H1 (cell line): ENCODE measurements around the gene SLC36A2. TPM values are rescaled to one million over a fixed set of nuclear protein-coding genes. Genes with fewer than 3 reads are reported as not detected.

Source experiments
- ASH2L ChIP-seq: fragments of 200-600, 300-600 bp; sonication (generic); IDR thresholded peaks from one replicate; pipeline ENCODE4 v1.7.1; 2017; ENCODE audit warnings: low read length
- polyA plus RNA-seq, 7 experiments: library from polyadenylated mRNA; depleted of rRNA in 3 of 7; stranded (reverse) in 5 of 7; unstranded in 2 of 7; fragments of >200 nt in 5 of 7; fragments of 200-250 nt in 2 of 7; gene quantifications; 1 replicate in 5 of 7; 2 replicates in 1 of 7; 4 replicates in 1 of 7; pipeline versions ENCODE4 v1.2.1 to v1.2.3, GENCODE V29; 2011 to 2013; ENCODE audit warnings: missing spikeins in 2 of 7, mixed read lengths in 2 of 7
- total RNA-seq: library from RNA; stranded (reverse); fragmentation: NEBNext Ultra II Directional; extraction: Animal tissue kit (Norgen Biotek cat#: 25700); gene quantifications from 2 replicates; pipeline ENCODE4 v1.2.1, GENCODE V29; 2021
- TF ChIP-seq, protein P1 (sequence below): IDR thresholded peaks from 2 replicates; pipeline ENCODE4 v1.6.1; 2012; ENCODE audit warnings: low read length, inconsistent platforms

The SLC36A2 gene
- total and polyA plus RNA-seq, 2 of the 8 experiments (the other 6 are each of a cell fraction or from before 2014, with no cell fraction given), result 0.30 TPM; not detected in 1

DNA sequence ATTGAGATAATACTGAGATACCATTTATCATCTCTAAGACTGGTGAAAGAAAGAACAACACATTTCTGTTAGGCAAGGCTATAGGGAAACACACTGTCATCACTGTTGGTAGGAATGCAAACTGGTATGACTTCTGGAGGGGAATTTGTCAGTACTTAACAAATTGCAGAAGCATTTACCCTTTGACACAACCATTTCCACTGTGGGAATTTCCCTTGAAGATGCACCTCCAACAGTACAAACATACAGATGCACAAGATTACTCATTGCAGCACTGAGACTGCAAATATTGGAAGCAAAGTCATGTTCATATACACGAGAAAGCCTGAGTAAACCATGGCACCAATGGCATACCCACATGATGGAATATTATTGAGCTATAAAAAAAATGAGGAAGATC lies 76.8 kb downstream of the SLC36A2 start (continued):
- no peak for TF ChIP-seq ASH2L
- TF ChIP-seq, protein P1, sequence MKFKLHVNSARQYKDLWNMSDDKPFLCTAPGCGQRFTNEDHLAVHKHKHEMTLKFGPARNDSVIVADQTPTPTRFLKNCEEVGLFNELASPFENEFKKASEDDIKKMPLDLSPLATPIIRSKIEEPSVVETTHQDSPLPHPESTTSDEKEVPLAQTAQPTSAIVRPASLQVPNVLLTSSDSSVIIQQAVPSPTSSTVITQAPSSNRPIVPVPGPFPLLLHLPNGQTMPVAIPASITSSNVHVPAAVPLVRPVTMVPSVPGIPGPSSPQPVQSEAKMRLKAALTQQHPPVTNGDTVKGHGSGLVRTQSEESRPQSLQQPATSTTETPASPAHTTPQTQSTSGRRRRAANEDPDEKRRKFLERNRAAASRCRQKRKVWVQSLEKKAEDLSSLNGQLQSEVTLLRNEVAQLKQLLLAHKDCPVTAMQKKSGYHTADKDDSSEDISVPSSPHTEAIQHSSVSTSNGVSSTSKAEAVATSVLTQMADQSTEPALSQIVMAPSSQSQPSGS, result no peak
- TF ChIP-seq, all 59 proteins: peak for 0
